Measurements from ENCODE around the gene IL1R1. TPM values are rescaled to one million over a fixed set of nuclear protein-coding genes. Genes with fewer than 3 reads are reported as not detected.

The IL1R1 gene
- polyA plus RNA-seq, 1 donor (not counting 4 experiments of a cell fraction or from before 2014, with no cell fraction given): 7.5 TPM

DNA sequence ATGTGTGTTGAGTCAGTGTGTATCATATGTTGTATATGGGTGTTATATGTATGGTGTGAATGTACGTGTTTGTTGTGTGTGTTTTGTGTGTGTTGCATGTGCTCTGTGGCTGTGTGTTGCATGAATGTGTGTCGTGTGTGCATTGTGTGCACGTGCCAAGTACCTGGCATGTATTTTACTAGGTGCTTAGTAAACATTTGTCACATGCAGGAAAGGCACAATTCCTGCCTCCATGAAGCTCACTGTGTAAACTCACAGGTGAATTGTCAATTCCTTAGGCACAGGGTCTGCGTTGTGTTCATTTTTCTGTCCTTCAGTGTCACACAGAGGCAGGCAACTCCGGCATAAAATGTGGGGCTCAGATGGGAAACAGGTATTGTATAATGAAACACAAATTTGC is 22.3 kb upstream of the IL1R1 start:
- FAIRE-seq: no peak
- no peak overlapping the region for H3K4me3 ChIP-seq (ENCODE audit: control insufficient read depth in 2 of 3, extremely low read depth in 1 of 3, insufficient read depth in 2 of 3, low read depth in 1 of 3, low read length in 3 of 3)
- dilution Hi-C loops (cut with MboI; ENCODE audit: extremely low pct_ligation_motif_present, low sequenced_read_pairs): no loop called here
- no peaks in the 10 kb centered on the region for H3K4me1 ChIP-seq (ENCODE audit: control insufficient read depth, extremely low read depth, insufficient read depth, low read length)
- no peaks in the 10 kb centered on the region for H4K20me1 ChIP-seq (ENCODE audit: control insufficient read depth, extremely low read depth, insufficient read depth, low read length)
- TF ChIP-seq EZH2 (IDR thresholded peaks at IDR 0.05; ENCODE audit: low read length): no peak
- TF ChIP-seq, protein P1, sequence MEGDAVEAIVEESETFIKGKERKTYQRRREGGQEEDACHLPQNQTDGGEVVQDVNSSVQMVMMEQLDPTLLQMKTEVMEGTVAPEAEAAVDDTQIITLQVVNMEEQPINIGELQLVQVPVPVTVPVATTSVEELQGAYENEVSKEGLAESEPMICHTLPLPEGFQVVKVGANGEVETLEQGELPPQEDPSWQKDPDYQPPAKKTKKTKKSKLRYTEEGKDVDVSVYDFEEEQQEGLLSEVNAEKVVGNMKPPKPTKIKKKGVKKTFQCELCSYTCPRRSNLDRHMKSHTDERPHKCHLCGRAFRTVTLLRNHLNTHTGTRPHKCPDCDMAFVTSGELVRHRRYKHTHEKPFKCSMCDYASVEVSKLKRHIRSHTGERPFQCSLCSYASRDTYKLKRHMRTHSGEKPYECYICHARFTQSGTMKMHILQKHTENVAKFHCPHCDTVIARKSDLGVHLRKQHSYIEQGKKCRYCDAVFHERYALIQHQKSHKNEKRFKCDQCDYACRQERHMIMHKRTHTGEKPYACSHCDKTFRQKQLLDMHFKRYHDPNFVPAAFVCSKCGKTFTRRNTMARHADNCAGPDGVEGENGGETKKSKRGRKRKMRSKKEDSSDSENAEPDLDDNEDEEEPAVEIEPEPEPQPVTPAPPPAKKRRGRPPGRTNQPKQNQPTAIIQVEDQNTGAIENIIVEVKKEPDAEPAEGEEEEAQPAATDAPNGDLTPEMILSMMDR (optimal IDR thresholded peaks at IDR 0.05 in 1 of 3, IDR thresholded peaks at IDR 0.05 in 1 of 3, conservative IDR thresholded peaks at IDR 0.05 in 1 of 3; ENCODE audit: extremely low read depth in 1 of 3, insufficient read depth in 2 of 3, low read length in 3 of 3): no peak
- no peaks in the 10 kb centered on the region for H3K27me3 ChIP-seq (ENCODE audit: control insufficient read depth, extremely low read depth, insufficient read depth, low read length)
- H3K9me1 ChIP-seq (ENCODE audit: control insufficient read depth, extremely low read depth, insufficient read depth, low read length): no peaks in the 10 kb centered on the region
- DNase-seq (ENCODE audit: low read depth, low spot score): no peak
- H3K27ac ChIP-seq (ENCODE audit: control insufficient read depth, insufficient read depth, low read length): no peak overlapping the region
- no peak overlapping the region for H2AFZ ChIP-seq (ENCODE audit: control insufficient read depth, low read length)
- H3K79me2 ChIP-seq (ENCODE audit: control insufficient read depth, insufficient read depth, low read length): no peaks in the 10 kb centered on the region
- no peak overlapping the region for H3K4me2 ChIP-seq (ENCODE audit: control insufficient read depth, extremely low read depth, insufficient read depth, low read depth, low read length)
- H3K36me3 ChIP-seq (ENCODE audit: control insufficient read depth in 2 of 2, extremely low read depth in 1 of 2, insufficient read depth in 2 of 2, low read length in 2 of 2): no peaks in the 10 kb centered on the region
- no peaks in the 10 kb centered on the region for H3K9me3 ChIP-seq (ENCODE audit: control insufficient read depth, low read depth, low read length)
- no peak overlapping the region for H3K9ac ChIP-seq (ENCODE audit: control insufficient read depth, extremely low read depth, insufficient read depth, low read length)

DNA sequence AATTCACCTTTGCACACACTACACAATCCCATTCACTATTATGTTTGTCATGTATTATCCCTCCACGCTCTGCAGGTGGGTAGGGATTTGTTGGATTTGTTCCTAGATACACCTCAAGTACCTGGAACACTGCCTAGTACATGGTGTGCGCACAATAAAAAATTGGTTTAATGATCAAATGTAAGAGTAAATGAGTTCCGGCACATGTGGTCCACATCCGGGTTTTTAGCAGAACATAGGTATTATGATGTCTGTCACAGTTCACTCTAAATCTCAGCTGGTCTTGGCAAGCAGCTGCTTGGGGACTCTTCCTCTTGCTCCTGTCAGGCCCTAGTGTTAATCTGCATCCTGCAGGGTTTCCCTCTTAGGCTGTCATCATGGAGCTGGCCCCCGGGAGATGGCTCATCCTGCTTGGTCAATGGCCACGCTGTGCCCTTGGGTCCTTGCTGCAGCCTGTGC is 21.8 kb upstream of the IL1R1 start:
- Histone ChIP-seq H3K27ac (ENCODE audit: control insufficient read depth, insufficient read depth, low read length) (no peak overlapping the region), H3K4me3 (ENCODE audit: control insufficient read depth in 2 of 3, extremely low read depth in 1 of 3, insufficient read depth in 2 of 3, low read depth in 1 of 3, low read length in 3 of 3) (no peak overlapping the region), H3K79me2 (ENCODE audit: control insufficient read depth, insufficient read depth, low read length) (no peaks in the 10 kb centered on the region), H3K27me3 (ENCODE audit: control insufficient read depth, extremely low read depth, insufficient read depth, low read length) (no peaks in the 10 kb centered on the region), H3K9me1 (ENCODE audit: control insufficient read depth, extremely low read depth, insufficient read depth, low read length) (no peaks in the 10 kb centered on the region), H3K4me2 (ENCODE audit: control insufficient read depth, extremely low read depth, insufficient read depth, low read depth, low read length) (no peak overlapping the region), H2AFZ (ENCODE audit: control insufficient read depth, low read length) (no peak overlapping the region), H3K9me3 (ENCODE audit: control insufficient read depth, low read depth, low read length) (no peaks in the 10 kb centered on the region), H3K36me3 (ENCODE audit: control insufficient read depth in 2 of 2, extremely low read depth in 1 of 2, insufficient read depth in 2 of 2, low read length in 2 of 2) (no peaks in the 10 kb centered on the region), H3K9ac (ENCODE audit: control insufficient read depth, extremely low read depth, insufficient read depth, low read length) (no peak overlapping the region), H3K4me1 (ENCODE audit: control insufficient read depth, extremely low read depth, insufficient read depth, low read length) (no peaks in the 10 kb centered on the region), H4K20me1 (ENCODE audit: control insufficient read depth, extremely low read depth, insufficient read depth, low read length) (no peaks in the 10 kb centered on the region)
- FAIRE-seq: no peak
- dilution Hi-C loops (cut with MboI; ENCODE audit: extremely low pct_ligation_motif_present, low sequenced_read_pairs): no loop called here
- TF ChIP-seq EZH2 (IDR thresholded peaks at IDR 0.05; ENCODE audit: low read length): no peak
- TF ChIP-seq, protein P1 (optimal IDR thresholded peaks at IDR 0.05 in 1 of 3, IDR thresholded peaks at IDR 0.05 in 1 of 3, conservative IDR thresholded peaks at IDR 0.05 in 1 of 3; ENCODE audit: extremely low read depth in 1 of 3, insufficient read depth in 2 of 3, low read length in 3 of 3): no peak
- DNase-seq (ENCODE audit: low read depth, low spot score): no peak

All from keratinocyte (primary cell).